ENCODE results near the gene MUCL1. TPM values are rescaled to one million over a fixed set of nuclear protein-coding genes. Genes with fewer than 3 reads are reported as not detected.

Gene MUCL1
- total and polyA plus RNA-seq, 2 of the 13 experiments (the other 11 are each of a cell fraction or from before 2014, with no cell fraction given), result not detected

DNA sequence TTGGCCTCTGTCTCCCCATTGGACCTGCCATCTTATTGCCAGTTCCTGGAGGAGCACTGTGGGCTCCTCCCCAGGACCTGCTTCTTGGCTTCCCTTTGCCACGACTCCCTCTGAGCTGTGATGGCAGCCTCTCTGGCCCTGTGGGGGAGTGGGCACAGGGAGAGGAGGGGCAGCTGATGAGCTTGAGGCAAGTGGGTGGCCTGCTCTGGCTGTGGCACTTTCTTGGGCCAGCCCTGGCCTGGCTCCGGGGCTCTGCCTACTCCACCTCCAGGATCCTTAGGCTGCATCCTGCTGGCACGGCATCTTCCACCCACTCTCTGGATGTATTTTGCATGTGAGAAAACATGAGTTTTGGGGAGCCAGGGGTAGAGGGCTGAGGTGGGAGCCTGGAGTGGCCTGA is 32.6 kb upstream of the MUCL1 start (continued):
- TF ChIP-seq ATAD3A (CRISPR knock-in tag; IDR thresholded peaks at IDR 0.05), result no peak
- no peak for TF ChIP-seq AGO1 (IDR thresholded peaks at IDR 0.05; ENCODE audit: low read depth, low read length, poor library complexity, severe bottlenecking)
- TF ChIP-seq, protein P1, sequence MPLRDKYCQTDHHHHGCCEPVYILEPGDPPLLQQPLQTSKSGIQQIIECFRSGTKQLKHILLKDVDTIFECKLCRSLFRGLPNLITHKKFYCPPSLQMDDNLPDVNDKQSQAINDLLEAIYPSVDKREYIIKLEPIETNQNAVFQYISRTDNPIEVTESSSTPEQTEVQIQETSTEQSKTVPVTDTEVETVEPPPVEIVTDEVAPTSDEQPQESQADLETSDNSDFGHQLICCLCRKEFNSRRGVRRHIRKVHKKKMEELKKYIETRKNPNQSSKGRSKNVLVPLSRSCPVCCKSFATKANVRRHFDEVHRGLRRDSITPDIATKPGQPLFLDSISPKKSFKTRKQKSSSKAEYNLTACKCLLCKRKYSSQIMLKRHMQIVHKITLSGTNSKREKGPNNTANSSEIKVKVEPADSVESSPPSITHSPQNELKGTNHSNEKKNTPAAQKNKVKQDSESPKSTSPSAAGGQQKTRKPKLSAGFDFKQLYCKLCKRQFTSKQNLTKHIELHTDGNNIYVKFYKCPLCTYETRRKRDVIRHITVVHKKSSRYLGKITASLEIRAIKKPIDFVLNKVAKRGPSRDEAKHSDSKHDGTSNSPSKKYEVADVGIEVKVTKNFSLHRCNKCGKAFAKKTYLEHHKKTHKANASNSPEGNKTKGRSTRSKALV (CRISPR knock-in tag; IDR thresholded peaks at IDR 0.05), result no peak
- TF ChIP-seq ZNF468 (CRISPR knock-in tag; IDR thresholded peaks at IDR 0.05), result no peak

DNA sequence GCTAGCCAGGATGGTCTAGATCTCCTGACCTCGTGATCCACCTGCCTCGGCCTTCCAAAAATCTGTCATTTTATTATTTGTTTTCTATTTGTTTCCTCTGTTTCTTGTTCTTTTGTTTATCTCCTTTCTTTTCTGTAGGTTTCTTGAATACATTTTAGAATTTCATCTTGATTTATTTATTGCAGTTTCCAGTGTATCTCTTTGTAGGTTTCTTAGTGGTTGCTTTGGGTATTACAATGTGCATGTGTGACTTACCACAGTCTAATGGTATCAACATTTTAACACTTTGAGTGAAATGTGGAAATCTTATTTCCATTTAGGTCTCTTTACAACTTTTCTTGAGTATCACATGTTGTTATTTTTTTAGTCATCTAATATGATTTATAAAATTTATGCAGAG is 29.9 kb upstream of the MUCL1 start:
- intact Hi-C loops (cut with micrococcal nuclease; ENCODE audit: unreplicated experiment), result no loop called here
- POLR2A ChIA-PET, result no interaction called here
- Histone ChIP-seq H3K27me3 (ENCODE audit: control insufficient read depth in 1 of 2, insufficient read depth in 2 of 2, low read length in 2 of 2) (no peaks in the 10 kb centered on the region), H3K4me3 (replicated peaks in 1 of 3; ENCODE audit: insufficient read depth in 1 of 3, low read depth in 2 of 3, low read length in 3 of 3) (no peak overlapping the region), H3K79me2 (ENCODE audit: insufficient read depth, low read length) (no peaks in the 10 kb centered on the region), H3K4me1 (ENCODE audit: insufficient read depth, low read length) (no peaks in the 10 kb centered on the region), H4K20me1 (ENCODE audit: insufficient read depth, low read length) (no peaks in the 10 kb centered on the region), H3K9me3 (ENCODE audit: low read length) (0 out of 2 replicates have a peak, but pooled peaks cover under 1% of the 10 kb centered on the region), H3K4me2 (ENCODE audit: low read depth, low read length) (no peak overlapping the region), H3K36me3 (replicated peaks in 1 of 2; ENCODE audit: control insufficient read depth in 1 of 2, insufficient read depth in 2 of 2, low read length in 2 of 2) (no peaks in the 10 kb centered on the region), H2AFZ (ENCODE audit: low read length) (no peak overlapping the region), H3K9ac (ENCODE audit: insufficient read depth, low read depth, low read length) (no peak overlapping the region), H3K27ac (ENCODE audit: extremely low read length, insufficient read depth, low read length) (no peak overlapping the region)
- BruUV-seq (replicated peaks), result no TSS peak
- ATAC-seq (no peak), DNase-seq (ENCODE audit: low spot score) (no peak), FAIRE-seq (no peak)
- WGBS (ENCODE audit: low lambda C conversion rate), result 32% methylated on average over 2 of the region's 2 CpGs
- TF ChIP-seq ZNF326 (CRISPR knock-in tag; IDR thresholded peaks at IDR 0.05; ENCODE audit: borderline replicate concordance) (no peak), HNRNPUL1 (IDR thresholded peaks at IDR 0.05; ENCODE audit: low read depth, low read length) (no peak)
- TF ChIP-seq, protein P2, sequence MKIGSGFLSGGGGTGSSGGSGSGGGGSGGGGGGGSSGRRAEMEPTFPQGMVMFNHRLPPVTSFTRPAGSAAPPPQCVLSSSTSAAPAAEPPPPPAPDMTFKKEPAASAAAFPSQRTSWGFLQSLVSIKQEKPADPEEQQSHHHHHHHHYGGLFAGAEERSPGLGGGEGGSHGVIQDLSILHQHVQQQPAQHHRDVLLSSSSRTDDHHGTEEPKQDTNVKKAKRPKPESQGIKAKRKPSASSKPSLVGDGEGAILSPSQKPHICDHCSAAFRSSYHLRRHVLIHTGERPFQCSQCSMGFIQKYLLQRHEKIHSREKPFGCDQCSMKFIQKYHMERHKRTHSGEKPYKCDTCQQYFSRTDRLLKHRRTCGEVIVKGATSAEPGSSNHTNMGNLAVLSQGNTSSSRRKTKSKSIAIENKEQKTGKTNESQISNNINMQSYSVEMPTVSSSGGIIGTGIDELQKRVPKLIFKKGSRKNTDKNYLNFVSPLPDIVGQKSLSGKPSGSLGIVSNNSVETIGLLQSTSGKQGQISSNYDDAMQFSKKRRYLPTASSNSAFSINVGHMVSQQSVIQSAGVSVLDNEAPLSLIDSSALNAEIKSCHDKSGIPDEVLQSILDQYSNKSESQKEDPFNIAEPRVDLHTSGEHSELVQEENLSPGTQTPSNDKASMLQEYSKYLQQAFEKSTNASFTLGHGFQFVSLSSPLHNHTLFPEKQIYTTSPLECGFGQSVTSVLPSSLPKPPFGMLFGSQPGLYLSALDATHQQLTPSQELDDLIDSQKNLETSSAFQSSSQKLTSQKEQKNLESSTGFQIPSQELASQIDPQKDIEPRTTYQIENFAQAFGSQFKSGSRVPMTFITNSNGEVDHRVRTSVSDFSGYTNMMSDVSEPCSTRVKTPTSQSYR (CRISPR knock-in tag; IDR thresholded peaks at IDR 0.05; ENCODE audit: borderline replicate concordance), result no peak
- in situ Hi-C loops (cut with HindIII; ENCODE audit: extremely low pct_ligation_motif_present, low pct_unique_long_range_greater_than_20kb), result no loop called here
- CTCF ChIA-PET (ENCODE audit: low intra/inter-chr PET ratio, low total read pairs), result no interaction called here

Data from HepG2 (cell line).